M059J (cell line): ENCODE data around the gene TTC17. TPM values are rescaled to one million over a fixed set of nuclear protein-coding genes. Genes with fewer than 3 reads are reported as not detected.

Experiments used
- DNase-seq: peaks from one replicate; pipeline ENCODE4 v3.0.0-alpha.2; 2012; ENCODE audit warnings: low read depth
- total RNA-seq: library from RNA; depleted of rRNA; stranded (reverse); fragments of >200 nt; shearing (Covaris generic); gene quantifications from 2 replicates; pipeline ENCODE4 v1.2.3, GENCODE V29; 2014; rRNA removed

The TTC17 gene
- total RNA-seq, 1 experiment from 2014 or later = 59.4 TPM

DNA sequence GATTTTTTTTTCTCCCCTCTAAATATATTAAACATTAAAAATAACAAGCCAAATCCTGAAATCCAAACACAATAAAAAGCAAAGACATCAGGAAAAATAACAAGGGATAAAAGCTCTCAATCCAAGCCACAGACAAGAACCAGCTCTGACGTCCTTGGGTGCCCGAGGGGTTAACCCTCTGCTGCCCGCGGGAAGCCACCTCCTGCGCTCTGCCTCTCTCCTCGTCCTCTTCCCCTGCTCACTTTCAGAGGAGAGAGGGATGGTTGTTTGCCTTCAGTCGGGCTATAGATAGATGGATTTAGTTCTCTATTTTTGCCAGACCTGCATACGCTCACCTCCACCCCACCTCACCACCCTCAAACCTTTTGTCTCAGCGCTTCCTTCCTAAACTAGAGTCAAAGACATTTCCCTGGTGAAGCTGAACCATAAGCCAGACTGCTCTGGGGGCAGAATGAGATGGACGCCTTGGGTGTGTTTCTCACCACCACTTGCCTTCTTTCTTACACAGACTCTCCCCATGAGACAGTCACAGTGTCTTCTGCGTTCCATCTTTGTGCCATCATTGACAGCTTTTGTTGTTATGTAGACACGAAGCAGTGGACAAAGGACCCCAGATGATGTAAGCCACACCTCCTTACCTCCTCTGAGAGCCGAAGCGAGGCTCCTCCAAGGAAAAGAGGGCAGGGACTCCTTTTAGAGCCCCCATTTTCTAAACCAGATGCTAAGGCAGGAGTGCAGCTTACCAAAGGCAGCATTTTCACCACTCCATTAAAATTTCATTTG, 179.3 kb downstream of the TTC17 start:
- DNase-seq = no peak

DNA sequence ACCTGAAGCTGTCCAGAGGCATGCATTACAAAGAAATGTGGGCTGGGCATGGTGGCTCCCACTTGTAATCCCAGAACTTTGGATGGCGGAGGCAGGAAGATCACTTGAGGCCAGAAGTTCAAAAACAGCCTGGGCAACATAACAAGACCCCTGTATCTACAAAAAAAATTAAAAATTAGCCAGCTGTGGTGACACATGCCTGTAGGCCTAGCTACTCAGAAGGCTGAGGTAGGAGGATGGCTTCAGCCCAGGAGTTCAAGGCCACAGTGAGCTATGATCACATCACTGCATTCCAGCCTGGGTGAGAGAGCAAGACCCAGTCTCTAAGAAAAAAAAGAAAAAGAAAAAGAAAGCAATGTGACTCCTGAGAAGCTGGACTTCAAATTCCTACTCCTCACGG, 183.3 kb downstream of the TTC17 start:
- no peak for DNase-seq

DNA sequence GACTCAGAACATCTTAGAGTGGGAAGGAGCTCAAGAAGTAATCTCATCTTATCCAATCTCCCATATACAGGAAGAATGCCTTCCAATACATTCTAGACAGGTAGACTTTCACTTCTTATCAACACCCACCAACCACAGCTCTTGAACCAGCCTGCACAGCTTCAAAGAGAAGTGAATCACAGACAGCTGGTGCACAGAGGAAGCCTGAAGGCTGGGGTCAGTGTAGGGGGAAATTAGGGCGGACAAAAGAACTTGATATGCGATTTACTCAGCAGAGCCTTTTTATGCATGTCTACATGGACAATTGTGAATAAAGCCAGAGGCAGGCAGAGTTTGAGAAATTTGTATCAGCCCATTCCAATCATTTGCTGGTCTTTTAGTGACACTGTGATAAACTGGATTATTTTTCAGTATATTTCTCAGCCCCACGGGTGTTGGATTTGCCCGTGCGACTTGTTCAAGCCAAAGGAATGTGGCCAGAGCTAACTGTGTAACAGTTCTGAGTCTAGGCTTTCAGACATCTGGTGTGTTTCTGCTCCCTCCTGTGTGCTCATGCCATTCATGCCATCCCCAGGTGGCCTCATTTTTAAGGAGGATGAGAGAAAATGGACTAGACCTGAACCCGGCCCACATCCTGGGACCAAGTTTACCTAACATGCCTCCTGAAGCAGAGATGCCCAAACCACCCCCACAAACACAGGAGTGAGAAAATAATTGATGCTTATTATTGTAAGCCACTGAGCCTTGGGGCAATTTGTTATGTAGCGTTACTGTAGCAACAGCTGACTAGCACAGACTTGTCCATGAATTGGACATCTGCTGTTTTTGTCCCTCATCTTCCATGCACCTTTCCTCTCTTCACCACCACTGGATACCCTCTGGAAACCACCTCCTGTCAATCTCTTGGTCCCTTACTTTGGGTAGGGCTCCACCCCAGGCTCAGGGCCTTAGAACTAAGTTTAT, 184.3 kb downstream of the TTC17 start:
- DNase-seq = no peak

Other genes with a start within 250 kb of the TTC17 start
- gene API5, start 46.9 kb upstream of the TTC17 start, total RNA-seq = 88.0 and 119 TPM in 2 replicates